ENCODE data around the gene SPRY4.
A peak's percentile ranks its signal among the peaks of the same experiment; 100 is the strongest.
"Not testable (repeated sequence)": the region's sequence is repeated elsewhere in the genome, so short reads cannot be mapped to it uniquely, and the experiment has no call there.

SPRY4 gene

GRCh38 chr5:142316051-142316450, 8.8 kb downstream of the SPRY4 start:
- DNase-seq (ENCODE audit: insufficient read length, low spot score) (peak; percentile 44), FAIRE-seq (peak; percentile 92)

GRCh38 chr5:142315096-142315900, 9.5 kb downstream of the SPRY4 start:
- DNase-seq (ENCODE audit: insufficient read length, low spot score) = no peak
- peak; percentile 51 for FAIRE-seq

GRCh38 chr5:142314606-142315005, 10.2 kb downstream of the SPRY4 start:
- DNase-seq (ENCODE audit: insufficient read length, low spot score) = no peak
- FAIRE-seq = no peak

- FAIRE-seq = no peak
- no peak for DNase-seq (ENCODE audit: insufficient read length, low spot score)
Observed at GRCh38 chr5:142314109-142314508, 10.7 kb downstream of the SPRY4 start.

- no peak for DNase-seq (ENCODE audit: insufficient read length, low spot score)
- no peak for FAIRE-seq
Observed at GRCh38 chr5:142313682-142314081, 11.1 kb downstream of the SPRY4 start.

GRCh38 chr5:142313275-142313674, 11.5 kb downstream of the SPRY4 start:
- no peak for FAIRE-seq
- DNase-seq (ENCODE audit: insufficient read length, low spot score) = no peak

GRCh38 chr5:142312399-142312798, 12.4 kb downstream of the SPRY4 start:
- FAIRE-seq (peak; percentile 47), DNase-seq (ENCODE audit: insufficient read length, low spot score) (no peak)

GRCh38 chr5:142311725-142312124, 13.1 kb downstream of the SPRY4 start:
- FAIRE-seq (no peak), DNase-seq (ENCODE audit: insufficient read length, low spot score) (no peak)

GRCh38 chr5:142310803-142311202, 14.0 kb downstream of the SPRY4 start:
- FAIRE-seq (no peak), DNase-seq (ENCODE audit: insufficient read length, low spot score) (no peak)

- no peak for FAIRE-seq
- no peak for DNase-seq (ENCODE audit: insufficient read length, low spot score)
Observed at GRCh38 chr5:142309747-142310318, 15.0 kb downstream of the SPRY4 start.

GRCh38 chr5:142308358-142308757, 16.5 kb downstream of the SPRY4 start:
- DNase-seq (ENCODE audit: insufficient read length, low spot score) (no peak), FAIRE-seq (no peak)

- FAIRE-seq = no peak
- no peak for DNase-seq (ENCODE audit: insufficient read length, low spot score)
Observed at GRCh38 chr5:142307146-142307890, 17.5 kb downstream of the SPRY4 start.

GRCh38 chr5:142306077-142306502, 18.7 kb downstream of the SPRY4 start:
- no peak for DNase-seq (ENCODE audit: insufficient read length, low spot score)
- FAIRE-seq = no peak

- FAIRE-seq (no peak), DNase-seq (ENCODE audit: insufficient read length, low spot score) (no peak)
Observed at GRCh38 chr5:142305211-142305610, 19.6 kb downstream of the SPRY4 start.

GRCh38 chr5:142304013-142304701, 20.7 kb downstream of the SPRY4 start:
- no peak for DNase-seq (ENCODE audit: insufficient read length, low spot score)
- no peak for FAIRE-seq

- FAIRE-seq (no peak), DNase-seq (ENCODE audit: insufficient read length, low spot score) (no peak)
Observed at GRCh38 chr5:142303565-142303964, 21.3 kb downstream of the SPRY4 start.

GRCh38 chr5:142301540-142301939, 23.3 kb downstream of the SPRY4 start:
- FAIRE-seq (no peak), DNase-seq (ENCODE audit: insufficient read length, low spot score) (no peak)

- no peak for FAIRE-seq
- DNase-seq (ENCODE audit: insufficient read length, low spot score) = no peak
Observed at GRCh38 chr5:142300677-142301076, 24.1 kb downstream of the SPRY4 start.

GRCh38 chr5:142298789-142299188, 26.0 kb downstream of the SPRY4 start:
- no peak for FAIRE-seq
- no peak for DNase-seq (ENCODE audit: insufficient read length, low spot score)

GRCh38 chr5:142297786-142298185, 27.0 kb downstream of the SPRY4 start:
- not testable (repeated sequence) for FAIRE-seq; DNase-seq (ENCODE audit: insufficient read length, low spot score)

- FAIRE-seq (no peak), DNase-seq (ENCODE audit: insufficient read length, low spot score) (no peak)
Observed at GRCh38 chr5:142296914-142297417, 27.9 kb downstream of the SPRY4 start.

Measured in GM19239 (cell line).